ENCODE measurements around the gene HDAC4.

DNA sequence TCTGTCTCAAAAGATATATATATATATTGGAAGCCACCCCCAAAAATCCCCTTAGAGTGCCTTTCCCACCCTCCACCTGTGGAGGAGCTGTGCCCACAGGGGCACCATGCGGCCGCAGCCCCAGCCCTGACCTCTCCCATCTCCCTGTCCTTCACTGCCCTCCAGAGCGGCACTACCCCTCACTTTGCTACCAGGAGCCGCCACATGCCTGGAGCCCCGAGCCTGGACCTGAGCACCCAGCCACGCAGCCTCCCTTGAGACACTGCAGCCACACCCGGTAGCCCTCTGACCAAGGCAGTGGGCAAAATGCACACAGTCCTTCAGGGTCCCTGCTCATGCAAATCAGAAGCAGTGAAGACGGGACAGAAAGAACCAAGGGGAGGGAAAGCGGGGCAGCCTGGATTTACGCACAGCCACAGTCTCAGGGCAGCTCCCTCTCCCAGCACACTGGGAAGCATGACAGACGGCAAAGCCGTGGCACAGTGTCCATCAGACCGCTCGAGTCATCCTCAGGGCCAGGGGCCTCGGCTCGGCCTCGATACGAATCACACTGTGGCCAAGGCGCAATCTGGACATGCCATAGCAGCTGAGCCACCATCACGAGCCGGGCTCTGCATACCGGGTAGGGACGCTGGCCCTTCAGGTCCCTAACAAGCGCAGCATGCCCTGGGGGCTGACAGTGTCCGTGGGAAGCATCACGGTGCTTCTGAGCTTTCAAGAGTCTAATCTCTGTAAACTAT, 10.1 kb downstream of the HDAC4 start:
- TF ChIP-seq POLR2A (IDR thresholded peaks at IDR 0.05) (no peak), POLR2AphosphoS5 (IDR thresholded peaks at IDR 0.05; ENCODE audit: insufficient read depth in 1 of 2, low read depth in 1 of 2) (no peak)
- TF ChIP-seq, protein P1, sequence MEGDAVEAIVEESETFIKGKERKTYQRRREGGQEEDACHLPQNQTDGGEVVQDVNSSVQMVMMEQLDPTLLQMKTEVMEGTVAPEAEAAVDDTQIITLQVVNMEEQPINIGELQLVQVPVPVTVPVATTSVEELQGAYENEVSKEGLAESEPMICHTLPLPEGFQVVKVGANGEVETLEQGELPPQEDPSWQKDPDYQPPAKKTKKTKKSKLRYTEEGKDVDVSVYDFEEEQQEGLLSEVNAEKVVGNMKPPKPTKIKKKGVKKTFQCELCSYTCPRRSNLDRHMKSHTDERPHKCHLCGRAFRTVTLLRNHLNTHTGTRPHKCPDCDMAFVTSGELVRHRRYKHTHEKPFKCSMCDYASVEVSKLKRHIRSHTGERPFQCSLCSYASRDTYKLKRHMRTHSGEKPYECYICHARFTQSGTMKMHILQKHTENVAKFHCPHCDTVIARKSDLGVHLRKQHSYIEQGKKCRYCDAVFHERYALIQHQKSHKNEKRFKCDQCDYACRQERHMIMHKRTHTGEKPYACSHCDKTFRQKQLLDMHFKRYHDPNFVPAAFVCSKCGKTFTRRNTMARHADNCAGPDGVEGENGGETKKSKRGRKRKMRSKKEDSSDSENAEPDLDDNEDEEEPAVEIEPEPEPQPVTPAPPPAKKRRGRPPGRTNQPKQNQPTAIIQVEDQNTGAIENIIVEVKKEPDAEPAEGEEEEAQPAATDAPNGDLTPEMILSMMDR (IDR thresholded peaks at IDR 0.05) = no peak
